Nucleus accumbens (tissue), 56 donors: Measurements from ENCODE around the gene BTG4.

Experiments
- DNase-seq, 56 donors: peaks; one replicate each; lab custom pipeline; 2025; lab: John Stamatoyannopoulos, UW

Gene BTG4

DNA sequence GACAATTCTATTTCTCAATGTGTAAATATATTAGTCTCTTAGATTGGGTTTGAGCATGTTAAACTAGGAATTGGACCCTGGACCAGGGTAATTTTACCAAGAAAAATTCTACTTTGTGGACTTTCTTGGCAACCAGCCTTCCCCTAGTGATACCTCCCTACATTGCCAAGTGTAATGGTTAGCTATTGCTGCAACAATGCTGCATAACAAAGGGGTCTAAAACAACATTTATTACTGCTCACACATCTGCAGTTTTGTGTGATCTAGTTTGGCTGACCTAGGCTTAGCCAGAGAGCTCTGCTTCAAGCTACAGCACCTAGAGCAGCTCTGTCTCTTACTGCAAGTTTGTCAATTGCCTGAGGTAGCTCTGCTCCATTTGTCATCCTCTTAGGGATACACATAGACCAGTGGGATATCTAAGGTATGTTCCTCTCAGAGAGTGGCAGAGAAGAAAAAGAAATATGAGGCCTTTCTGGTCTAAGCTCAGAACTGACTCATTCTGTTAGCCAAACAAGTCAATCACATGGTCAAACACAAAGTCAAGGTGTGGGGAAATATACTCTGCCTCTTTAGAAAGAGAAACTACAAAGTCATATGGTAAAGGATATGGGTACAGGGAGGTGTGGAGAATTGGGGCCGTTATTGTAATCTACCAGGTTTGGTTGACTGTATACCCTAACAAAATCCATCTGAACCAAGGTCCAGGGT lies 26.4 kb upstream of the BTG4 start:
- DNase-seq = no peak

DNA sequence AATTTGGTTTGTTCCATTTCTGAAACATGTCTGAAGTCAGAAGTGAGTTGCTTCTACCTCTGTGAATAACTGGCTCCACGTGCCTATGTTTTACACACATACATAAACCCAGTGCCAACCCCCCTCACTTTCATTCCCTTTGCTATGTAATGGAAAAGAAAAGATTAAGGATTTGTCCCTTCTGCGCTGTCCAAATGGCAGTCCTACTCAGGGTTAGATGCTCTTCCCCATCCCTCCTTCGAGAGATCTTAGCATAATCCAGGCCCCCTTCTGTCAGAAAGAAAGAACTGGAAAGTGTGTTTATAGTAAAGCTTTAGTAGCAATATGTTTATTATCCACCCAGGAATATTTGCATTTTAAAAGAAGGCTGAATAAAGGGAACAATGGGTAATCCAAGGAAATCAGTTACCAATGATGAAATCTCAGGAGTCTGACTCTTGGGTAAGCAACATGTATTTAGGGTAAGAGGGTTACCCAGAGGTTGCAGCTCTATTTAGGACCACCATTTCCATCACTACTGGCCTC lies 25.2 kb upstream of the BTG4 start:
- no peak for DNase-seq

DNA sequence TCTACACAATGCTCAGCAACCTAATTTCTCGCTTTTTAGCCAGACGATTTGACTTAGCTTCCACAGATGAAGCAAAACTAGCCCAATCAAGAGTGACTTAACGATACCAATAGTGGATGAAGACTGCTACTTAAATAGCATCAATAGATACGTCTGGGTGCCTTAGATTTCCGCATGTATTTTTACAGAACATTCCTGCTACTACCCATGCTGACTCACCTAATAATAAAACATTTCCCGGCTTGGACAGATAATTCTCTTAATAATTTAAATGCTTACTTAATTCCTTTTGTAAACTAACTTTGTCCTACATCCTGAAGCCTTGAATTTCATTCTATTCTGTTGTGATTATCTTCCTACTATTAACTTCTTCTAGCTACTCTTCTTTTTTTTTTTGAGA lies 23.1 kb upstream of the BTG4 start:
- DNase-seq = no peak

DNA sequence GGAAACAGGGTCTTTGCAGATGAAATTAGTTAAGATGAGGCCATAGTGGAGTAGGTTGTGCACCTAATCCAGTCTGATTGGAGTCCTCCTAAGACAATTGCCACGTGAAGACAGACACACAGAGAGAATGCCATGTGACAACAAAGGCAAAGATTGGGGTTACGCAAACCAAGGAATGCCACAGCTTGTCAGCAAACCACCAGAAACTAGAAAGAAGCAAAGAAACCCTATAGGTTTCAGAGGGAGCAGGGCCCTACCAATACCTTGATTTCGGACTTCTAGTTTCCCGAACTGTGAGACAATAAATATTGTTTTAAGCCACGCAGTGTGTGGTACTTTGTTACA lies 20.2 kb upstream of the BTG4 start:
- DNase-seq = no peak

DNA sequence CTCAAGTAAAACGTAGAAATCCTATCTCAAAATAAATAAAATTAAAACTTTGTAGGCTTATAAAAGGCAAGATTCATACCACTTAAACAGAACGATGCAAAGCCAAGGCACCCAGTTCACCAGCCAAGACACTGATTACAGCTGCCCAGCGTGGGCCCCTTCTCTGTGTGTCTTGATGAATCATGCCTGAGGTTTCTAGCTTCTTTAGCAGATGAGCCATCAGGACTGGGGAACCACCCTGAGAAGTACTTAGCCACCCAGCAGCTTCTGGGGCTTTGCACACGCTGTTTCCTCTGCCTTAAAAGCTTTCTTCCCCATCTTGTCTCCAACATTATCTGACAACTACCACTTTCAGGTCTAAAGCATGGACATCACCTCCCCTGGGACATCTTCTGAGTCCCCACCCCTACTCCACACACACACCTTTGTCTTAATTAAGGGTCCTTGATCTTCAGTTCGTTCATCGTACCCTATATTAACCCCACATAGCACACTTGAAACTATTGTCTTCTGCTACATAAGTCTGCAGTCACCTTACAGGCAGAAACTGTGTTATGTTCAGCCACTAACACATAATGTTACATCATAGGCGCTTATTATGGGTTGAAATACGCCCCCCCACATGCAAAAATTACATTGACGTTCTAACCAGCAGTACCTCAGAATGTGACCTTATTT lies 19.6 kb upstream of the BTG4 start:
- peak in 2 of 56 donors; percentile 25 to 30 for DNase-seq

DNA sequence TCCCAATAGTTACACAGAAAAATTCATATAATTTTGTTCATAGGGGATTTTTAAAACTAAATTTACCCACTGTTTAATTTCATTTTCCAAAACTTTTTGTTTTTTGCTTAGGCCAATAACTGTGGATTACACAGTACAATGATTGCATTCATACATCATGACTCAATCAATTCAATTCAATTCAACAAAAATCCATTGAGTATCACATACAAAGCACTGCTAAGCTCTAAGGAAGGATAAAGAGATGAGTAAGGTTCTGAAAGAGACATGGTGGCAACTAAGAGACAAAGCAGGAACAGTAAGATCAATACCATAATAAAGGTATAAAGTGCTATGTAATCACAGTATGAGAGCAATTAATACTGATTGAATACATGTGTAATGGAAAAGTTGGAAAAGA lies 18.9 kb upstream of the BTG4 start:
- no peak for DNase-seq

DNA sequence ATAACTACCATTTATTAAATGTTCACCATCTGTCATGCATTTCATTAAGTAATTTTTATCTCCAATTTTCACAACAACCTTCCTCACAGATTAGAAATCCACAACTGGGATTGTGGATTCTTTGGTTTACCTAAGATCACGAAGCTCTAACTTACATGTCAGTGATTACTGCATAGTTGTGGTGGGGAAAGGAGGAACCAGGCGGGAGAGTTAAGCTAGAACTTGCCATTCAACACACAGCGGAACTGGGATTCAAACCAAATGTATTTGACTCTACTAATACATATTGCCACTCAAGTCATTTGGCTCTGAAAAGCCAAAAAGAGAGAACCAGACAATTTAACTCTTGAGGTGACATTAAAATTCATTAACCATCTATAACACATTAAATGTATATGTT lies 17.9 kb upstream of the BTG4 start:
- no peak for DNase-seq

DNA sequence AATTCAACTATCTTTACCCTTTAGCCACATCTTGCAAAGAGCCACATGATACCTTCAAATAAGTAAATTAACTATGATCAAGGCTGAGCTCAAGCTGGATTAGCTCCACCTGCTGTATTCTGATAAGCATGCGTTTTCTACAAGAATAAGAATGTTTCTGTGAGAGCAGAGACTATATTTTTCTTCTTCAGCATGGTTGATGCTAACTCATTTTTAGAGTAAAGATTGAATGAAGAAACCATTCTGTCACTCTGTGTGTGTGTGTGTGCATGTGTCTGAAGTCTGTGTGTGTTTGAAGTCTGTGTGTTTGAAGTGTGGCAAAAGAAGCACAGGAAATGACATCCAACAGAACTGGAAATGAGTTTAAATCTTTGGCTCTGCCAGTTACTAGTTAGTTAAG lies 16.4 kb upstream of the BTG4 start:
- no peak for DNase-seq

DNA sequence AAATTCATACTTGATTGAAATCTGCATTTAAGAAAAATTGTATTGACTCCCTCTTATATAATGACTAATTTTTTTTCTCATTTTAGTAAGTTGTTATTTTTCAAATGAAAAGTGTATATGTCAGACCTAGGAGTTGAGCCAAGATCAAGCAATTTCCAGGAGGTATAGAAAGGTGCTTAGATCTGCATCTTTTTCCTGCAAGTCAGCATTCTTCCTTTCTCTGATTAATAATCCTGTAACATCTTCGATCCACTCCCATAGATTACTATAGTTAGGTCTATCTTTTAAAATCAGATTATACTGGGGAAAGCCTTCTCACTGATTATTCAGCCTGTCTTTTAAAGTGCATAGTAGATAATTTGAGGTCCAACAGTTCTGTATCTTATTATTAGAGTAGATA lies 15.1 kb upstream of the BTG4 start:
- DNase-seq = no peak

DNA sequence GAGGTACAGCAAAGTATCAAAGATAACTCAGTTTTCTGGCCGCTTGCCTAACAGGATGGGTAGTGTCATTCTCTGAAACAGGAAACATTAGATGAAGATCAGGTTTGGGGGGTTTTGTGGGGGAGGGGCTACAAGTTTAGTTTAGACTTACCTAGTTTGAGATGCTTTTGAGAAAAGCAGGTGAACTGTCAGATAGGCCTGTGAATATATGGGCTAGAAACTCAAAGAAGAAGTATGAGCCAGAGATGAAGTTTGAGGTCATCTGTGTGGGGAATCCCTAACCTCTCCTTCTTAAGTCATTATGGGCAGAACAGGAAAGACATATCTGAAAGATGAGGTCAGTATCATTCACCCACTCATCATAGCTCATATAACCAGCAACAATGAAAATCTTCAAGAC lies 14.3 kb upstream of the BTG4 start:
- no peak for DNase-seq

DNA sequence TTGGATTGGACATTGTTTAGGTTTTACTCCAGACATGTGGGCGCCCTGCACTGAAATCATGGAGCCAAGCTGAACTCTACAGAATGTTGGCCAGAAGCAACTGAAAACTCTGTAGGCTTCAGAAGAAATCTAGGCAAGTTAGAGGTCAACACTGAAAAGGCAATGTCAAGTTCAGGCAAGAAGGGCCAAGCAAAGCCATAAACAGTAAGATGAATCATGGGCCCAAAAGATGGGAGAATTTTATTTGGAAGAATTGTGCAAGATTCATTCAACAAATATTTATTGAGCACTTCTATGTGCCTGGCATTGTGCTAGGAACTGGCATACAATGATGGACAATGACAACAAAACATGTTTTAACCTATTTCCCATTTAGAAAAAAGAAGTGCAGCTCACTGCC lies 13.3 kb upstream of the BTG4 start:
- DNase-seq = no peak

DNA sequence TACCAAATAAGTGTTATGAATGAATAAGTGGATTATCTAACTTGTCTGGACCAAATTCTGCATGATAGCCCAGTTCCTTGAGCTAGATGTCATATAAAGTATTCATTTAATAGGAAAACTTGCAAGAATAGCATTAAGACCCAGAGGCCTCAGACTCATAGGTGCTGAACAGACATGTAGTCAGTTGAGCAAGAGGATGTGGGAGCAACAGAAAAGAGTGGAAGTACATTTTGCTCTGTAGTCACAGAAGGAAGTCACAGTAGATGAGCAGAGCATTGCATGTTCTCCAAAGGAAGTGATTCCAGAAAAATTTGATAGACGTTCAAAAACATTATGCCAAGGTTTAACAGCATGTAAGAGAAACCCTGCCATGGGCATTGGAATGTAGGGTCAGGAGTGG lies 11.9 kb upstream of the BTG4 start:
- DNase-seq = no peak

DNA sequence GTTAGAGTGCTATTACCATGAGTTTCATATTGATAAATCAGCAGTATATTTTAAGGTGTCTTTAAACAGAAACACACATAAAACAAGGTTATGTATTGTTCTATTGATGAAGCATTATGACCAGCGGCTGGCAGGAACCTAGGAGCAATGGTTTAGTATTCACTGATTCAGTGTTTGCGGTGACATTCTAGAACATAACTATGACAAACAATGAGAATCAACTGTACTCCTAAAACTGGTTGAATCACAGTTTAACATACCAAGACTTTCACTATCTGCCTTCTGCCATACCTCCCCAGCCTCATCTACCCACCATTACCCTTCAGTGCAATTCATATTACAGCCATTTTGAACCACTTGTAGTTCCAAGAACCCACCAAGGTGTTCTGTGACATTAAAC lies 11.2 kb upstream of the BTG4 start:
- DNase-seq = no peak

DNA sequence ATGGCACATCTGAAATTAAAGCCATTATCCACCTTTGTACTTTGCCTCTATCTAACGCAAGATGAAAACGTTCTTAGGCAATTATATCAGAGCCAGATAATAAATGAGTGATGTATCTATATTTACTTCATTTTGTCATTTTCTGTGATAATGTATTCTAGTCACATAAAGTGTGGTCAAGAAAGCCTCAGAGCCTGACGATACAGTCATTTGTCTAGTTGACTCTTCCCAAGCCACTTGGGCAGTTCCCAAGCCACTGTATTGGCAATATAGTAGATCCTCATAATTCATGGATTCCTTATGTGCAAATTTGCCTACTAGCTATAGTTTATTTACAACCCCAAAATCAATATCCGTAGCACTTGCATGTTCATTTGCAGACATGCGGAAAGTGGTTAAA lies 10.2 kb upstream of the BTG4 start:
- DNase-seq = no peak

DNA sequence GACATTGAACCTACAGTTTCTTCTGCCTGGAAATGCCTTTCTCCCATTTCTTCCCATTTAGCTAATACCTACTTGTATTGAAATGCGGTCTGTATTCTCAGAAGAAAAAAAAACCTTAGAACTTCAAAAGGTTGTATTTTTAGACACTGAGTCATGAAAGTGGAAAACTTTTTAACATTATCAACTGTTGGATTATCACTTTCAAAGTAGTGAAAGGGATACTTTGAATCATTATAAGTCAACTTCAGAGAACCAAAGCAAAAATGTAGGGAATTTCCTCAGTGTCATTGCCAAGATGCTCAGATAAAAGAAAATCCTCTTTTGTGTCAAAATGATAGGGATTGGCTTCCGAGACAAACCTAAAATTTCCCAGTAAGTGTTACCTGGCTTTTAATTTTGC lies 8.9 kb upstream of the BTG4 start:
- no peak for DNase-seq

DNA sequence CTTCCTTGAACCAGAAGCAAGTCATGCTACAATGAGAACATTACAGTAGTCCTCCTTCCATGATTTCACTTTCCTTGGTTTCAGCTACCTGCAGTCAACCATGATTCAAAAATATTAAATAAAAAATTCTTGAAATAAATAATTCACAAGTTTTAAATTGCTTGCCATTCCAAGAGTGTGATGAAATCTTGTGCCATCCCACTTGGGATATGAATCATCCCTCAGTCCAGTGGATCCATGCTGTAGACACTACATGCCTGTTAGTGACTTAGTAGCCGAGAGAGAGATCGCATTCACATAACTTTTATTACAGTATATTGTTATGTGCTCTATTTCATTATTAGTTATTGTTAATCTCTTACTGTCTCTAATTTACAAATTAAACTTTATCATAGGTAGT lies 8.4 kb upstream of the BTG4 start:
- DNase-seq = no peak

DNA sequence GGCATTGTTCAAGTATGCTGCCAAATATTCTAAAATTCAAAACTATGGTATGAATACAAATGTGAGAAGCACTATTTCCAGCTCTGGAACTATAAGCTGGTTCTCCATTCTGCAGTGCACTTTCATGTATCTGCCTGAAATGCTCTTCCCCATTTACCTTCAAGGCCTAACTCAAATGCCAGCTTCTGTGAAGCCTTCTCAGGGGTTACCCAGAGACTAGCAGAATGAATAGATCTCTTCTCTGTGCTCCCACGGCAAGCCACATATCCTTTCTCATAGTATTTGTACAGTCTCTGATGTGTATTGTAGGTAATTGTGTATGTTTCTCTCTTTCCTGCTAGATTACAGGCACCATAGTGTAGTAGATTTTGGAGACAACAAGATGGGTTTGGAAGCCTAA lies 6.5 kb upstream of the BTG4 start:
- DNase-seq = no peak

DNA sequence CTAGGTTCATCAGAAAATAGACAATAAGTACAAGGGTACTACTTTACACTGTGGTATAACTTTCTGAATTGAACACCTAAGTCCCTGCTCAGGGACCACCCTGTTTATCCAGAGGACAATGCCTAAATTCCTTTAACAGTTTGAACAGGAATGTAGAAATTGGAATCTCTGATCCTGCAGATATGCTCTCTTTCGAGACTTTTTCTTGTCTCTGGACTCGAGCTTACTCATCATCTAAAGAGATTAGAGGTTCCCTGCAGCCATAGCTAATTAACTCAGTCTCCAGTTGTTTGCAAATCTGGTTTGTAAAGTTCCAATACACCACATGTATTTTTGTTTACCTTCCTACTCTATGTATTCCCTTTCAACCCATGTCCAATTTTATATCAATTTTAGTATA lies 3.4 kb upstream of the BTG4 start:
- DNase-seq = no peak

DNA sequence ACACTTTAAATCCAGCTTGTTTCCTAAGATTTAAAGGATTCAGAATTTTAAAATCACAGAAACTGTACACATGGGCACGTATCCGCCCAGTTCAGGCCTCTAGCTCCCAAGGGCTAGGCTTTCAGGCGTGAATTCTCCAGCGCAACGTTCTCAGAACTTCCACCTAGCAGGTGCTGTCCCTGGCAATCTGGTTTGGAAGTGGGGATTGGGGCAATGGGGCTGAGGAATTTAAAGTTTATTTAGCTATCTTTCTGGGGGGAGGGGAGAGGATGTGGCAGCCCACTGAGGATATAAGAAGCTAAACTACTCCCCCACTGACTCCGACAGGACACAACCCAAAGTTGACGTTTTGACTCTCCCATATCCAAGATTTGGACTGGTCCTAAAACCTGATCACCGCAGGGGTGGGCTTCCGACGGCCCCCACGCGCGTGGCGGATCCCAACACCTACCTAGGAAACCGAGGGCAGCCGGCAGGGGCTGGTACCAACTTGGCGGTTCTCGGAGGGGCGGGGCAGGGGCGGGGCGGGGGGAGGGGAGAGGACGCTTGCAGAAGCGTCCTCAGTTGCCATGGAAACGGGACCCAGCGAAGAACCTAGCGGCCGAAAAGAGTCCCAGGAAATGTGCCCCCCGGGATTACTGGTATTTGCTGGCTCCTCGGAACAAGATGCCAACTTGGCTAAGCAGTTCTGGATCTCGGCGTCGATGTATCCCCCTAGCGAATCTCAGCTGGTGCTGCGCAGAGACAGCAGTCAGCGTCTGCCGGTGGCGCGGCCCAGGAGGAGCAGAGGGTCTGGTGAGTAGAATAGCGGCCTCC lies 2.2 kb upstream of the BTG4 start, which contains the start of gene HOATZ:
HOATZ (plus strand) TSS at position 563 of the 816 bp plus-strand sequence; CDS start at position 570, 7 bp downstream.
- DNase-seq = peak in 17 of 56 donors; percentile 4 to 51 (median 20)

DNA sequence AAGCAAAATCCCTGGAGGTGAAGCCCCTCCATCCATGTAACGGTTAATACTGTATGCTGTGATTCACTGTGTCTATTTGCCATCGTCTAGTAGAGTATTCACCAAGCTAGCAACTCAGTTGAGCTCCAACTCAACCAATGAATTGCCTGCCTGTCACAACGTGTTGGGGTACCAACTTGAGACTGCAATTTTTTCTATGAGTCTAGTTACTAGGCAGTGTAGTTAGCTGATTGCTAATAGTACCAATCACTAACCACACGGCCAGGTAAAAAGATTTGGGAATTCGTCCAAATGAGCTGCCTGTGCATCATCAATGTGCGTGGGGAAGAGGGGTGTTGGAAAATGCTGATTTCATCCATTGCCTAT lies 1.0 kb upstream of the BTG4 start:
- no peak for DNase-seq

DNA sequence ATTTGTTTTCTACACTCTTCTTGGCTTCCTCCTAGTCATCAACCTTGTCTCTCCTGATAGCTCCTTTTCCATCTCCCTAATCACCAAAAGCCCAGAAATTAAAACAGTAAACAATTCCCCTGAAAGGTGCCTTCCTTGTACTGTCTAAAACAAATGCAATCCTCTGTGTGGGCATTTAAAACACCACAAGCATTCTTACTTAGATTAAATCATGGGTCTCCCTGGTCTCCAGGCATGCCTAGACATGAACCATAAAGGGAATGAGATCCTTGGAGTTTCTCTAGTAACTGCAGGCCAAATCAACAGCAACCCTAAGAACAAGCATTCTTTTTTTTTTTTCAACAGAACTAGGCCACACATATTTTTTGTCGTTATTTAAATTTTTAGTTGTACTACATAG lies 1.9 kb downstream of the BTG4 start:
- no peak for DNase-seq

DNA sequence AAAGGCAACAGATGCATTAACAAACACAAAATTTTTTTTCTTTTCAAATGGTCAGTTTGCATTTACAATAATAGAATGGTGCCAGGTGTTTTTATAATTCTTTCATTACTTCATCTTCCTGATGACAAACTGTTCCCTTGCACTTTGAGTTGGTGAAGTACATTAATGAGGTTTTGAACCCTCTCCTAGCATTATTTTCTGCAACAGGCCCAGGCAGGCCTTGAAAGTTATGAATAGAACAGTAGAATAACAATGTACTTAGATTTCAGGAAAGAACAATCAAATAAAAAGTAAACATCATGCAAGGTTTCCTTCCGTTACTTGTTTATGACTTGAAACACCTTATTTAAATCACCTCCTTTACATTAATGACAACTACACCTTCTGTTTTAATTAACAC lies 9.6 kb downstream of the BTG4 start:
- DNase-seq = no peak
